Measurements from ENCODE around the gene COL4A1.

The COL4A1 gene

GRCh38 chr13:110215606-110216005 is 91.4 kb downstream of the COL4A1 start:
- no peak for DNase-seq

- DNase-seq = no peak
Measured at GRCh38 chr13:110214637-110215036, 92.3 kb downstream of the COL4A1 start.

GRCh38 chr13:110213461-110214074 is 93.4 kb downstream of the COL4A1 start:
- no peak for DNase-seq

- DNase-seq = no peak
Measured at GRCh38 chr13:110212529-110212928, 94.4 kb downstream of the COL4A1 start.

GRCh38 chr13:110211735-110212134 is 95.2 kb downstream of the COL4A1 start:
- no peak for DNase-seq

GRCh38 chr13:110211046-110211445 is 95.9 kb downstream of the COL4A1 start:
- no peak for DNase-seq

GRCh38 chr13:110210604-110210985 is 96.4 kb downstream of the COL4A1 start:
- DNase-seq = no peak

- no peak for DNase-seq
Measured at GRCh38 chr13:110209950-110210603, 96.9 kb downstream of the COL4A1 start.

GRCh38 chr13:110208116-110208515 is 98.8 kb downstream of the COL4A1 start:
- no peak for DNase-seq

- no peak for DNase-seq
Measured at GRCh38 chr13:110206996-110207395, 100.0 kb downstream of the COL4A1 start.

- no peak for DNase-seq
Measured at GRCh38 chr13:110206185-110206584, 100.8 kb downstream of the COL4A1 start.

- no peak for DNase-seq
Measured at GRCh38 chr13:110201114-110201513, 105.8 kb downstream of the COL4A1 start.

- no peak for DNase-seq
Measured at GRCh38 chr13:110200276-110200870, 106.6 kb downstream of the COL4A1 start.

GRCh38 chr13:110199046-110199831 is 107.7 kb downstream of the COL4A1 start:
- DNase-seq = no peak

- no peak for DNase-seq
Measured at GRCh38 chr13:110197471-110197870, 109.5 kb downstream of the COL4A1 start.

- DNase-seq = no peak
Measured at GRCh38 chr13:110197026-110197425, 109.9 kb downstream of the COL4A1 start.

GRCh38 chr13:110195547-110196485 is 111.1 kb downstream of the COL4A1 start:
- no peak for DNase-seq

GRCh38 chr13:110194451-110194850 is 112.5 kb downstream of the COL4A1 start:
- no peak for DNase-seq

- no peak for DNase-seq
Measured at GRCh38 chr13:110193491-110193890, 113.5 kb downstream of the COL4A1 start.

GRCh38 chr13:110192472-110192871 is 114.5 kb downstream of the COL4A1 start:
- DNase-seq = no peak

- DNase-seq = no peak
Measured at GRCh38 chr13:110187641-110188161, 119.3 kb downstream of the COL4A1 start.

GRCh38 chr13:110186231-110186855 is 120.6 kb downstream of the COL4A1 start:
- no peak for DNase-seq

All from KG1 (cell line).